Posterior cingulate gyrus (tissue), 11 donors: ENCODE measurements around the gene NTN4.
"Not testable (repeated sequence)": the region's sequence is repeated elsewhere in the genome, so short reads cannot be mapped to it uniquely, and the experiment has no call there.

ENCODE experiments used
- DNase-seq, 10 donors: peaks; one replicate each; pipeline versions ENCODE4 v3.0.0 to v3.0.0-alpha.2; 2020 to 2021; ENCODE audit warnings: mixed read lengths in 3 of 10
- intact Hi-C: fragments of 100-400 bp; cut with DNase I; formaldehyde crosslinking; loops from one replicate; pipeline ENCODE4 v1.15.1; 2023

Gene NTN4

DNA sequence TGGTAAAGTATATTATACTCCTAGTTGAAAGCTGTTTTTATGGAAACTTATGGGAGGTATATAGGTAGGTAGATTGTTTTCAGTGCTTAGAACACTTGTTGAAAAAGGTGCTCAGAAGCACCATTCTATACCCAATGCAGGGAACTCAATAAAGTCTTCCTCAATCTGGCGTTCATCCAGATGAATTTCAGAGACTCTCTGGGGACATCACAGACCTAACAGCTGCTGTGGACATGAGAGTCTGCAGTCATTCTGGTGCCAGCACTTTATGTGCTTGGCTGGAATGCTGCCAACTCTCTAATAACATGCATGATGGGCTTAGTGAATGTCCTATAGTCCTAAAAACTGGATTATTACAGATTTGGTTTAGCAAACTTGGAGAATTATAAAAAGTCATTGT lies 115.9 kb downstream of the NTN4 start:
- intact Hi-C loops: no loop called here
- no peak for DNase-seq

DNA sequence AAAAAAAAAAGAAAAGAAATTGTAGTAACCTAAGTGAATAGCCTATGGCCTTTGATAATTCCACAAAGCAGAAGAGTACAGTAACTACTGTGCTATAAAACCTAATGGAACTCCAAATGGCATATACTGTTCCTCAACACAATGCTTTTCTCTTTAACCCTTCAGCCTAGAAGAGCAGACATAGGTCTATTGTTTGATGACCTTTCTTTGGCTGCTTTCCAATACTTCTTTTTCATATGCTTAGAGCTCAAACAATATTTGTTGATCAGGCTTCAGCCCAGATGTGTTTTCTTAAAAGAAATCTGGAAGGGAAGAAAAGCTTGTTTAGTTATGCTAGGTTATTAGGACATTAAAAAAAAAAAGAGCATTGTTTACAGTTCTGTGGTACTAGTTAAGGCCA lies 116.4 kb downstream of the NTN4 start:
- intact Hi-C loops: no loop called here
- DNase-seq: no peak

DNA sequence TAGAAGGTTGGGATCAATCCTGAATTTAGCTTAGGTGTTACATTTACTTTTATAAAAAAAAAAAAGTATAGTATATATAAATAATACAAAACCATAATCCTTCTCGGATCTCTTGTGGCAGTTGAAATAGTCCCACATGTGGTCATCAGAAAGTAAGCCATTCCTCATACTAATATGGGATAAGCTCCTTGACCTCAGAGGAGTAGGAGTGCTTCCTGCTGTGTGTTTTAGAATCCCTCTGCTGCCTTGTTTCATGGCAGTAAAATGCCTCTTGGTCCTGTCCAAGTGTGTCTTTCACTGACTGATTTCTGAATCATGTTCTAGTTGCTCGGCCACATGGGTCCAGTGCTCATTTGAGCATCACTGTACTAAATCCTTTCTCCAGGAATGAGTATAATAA lies 117.0 kb downstream of the NTN4 start:
- intact Hi-C loops: no loop called here
- no peak for DNase-seq

DNA sequence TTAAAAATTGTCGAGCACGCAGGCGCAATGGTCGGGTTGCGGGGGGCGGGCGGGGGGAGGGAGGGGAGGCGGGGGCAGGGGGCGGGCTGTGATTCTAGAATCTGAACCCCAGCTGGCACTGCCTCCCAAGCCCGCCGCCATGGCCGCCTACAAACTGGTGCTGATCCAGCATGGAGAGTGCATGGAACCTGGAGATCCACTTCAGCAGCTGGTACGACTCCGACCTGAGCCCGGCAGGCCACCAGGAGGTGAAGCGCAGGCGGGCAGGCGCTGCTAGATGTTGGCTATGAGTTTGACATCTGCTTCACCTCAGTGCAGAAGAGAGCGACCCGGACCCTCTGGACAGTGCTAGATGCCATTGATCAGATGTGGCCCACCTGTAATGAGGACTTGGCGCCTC lies 118.4 kb downstream of the NTN4 start:
- intact Hi-C loops: no loop called here

DNA sequence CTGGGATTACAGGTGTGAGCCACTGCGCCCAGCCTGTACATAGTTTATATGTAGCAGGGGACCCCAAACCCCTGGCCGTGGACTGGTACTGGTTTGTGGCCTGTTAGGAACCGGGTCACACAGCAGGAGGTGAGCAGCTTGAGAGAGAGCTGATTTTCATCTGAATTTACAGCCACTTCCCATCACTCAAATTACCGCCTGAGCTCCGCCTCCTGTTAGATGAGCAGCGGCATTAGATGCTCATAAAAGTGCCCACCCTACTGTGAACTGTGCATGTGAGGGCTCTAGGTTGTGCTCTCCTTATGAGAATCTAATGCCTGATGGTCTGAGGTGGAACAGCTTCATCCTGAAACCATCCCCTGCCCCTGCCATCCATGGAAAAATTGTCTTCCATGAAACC lies 119.3 kb downstream of the NTN4 start:
- intact Hi-C loops: no loop called here
- no peak for DNase-seq

More for the DNA sequence above, 118.4 kb downstream of the NTN4 start:
- no peak for DNase-seq

DNA sequence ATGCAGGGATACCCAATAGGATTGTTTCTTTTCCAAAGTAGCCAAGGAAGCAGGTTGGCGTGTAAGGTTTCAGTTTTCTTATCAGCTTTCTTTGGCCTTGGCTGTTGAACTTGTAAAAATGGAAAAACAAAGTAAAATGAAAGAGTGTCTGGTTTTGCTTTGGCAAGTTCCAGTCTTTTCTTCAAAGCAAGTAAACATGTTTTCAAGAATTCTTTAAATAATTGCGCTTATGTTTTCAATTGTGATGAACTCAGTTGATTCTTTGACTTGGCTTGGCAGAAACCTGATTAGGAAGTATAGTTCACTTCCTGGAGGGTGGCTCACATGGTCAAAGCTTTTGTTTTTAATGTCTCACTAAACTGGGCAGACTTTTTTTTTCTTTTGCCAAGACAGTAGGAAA lies 127.0 kb downstream of the NTN4 start:
- no peak for DNase-seq
- intact Hi-C loops: no loop called here

DNA sequence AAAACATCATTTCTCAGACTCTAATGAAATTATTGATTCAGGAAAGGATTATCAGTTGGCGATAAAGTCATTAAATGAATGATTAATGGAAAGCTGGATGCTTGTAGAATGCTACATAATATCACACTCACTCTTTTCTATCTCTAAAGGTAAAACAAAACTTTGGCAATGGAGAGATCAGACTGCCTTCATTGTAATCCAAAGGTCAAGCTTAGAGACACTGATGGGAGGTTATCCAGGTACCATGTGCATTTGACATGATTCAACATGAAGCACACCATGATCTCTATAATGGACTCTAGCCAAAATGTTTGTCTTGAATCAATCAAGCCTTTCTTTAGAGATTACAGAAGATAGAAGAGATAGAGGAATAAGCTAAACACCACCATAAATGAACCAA lies 129.2 kb downstream of the NTN4 start:
- no peak for DNase-seq
- intact Hi-C loops: no loop called here

DNA sequence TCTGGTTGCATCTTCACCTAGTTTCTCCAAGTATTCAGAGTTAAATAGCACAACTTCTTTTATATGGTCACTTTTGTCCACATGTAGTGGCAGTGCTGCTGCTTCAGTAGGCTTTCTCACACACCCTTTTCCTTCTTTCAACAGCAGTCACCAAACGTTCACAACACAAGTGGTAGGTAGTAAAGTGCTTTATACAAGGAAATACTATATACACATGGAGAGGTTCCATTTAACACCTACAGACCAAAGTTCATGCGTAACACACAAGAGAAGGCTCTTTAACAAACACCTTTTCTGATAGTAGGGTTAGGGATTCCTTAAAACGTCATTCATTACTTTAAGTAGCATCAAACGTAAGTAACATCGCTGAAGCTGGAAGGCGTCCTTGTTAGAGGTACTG lies 132.2 kb downstream of the NTN4 start:
- DNase-seq: no peak
- intact Hi-C loops: no loop called here

DNA sequence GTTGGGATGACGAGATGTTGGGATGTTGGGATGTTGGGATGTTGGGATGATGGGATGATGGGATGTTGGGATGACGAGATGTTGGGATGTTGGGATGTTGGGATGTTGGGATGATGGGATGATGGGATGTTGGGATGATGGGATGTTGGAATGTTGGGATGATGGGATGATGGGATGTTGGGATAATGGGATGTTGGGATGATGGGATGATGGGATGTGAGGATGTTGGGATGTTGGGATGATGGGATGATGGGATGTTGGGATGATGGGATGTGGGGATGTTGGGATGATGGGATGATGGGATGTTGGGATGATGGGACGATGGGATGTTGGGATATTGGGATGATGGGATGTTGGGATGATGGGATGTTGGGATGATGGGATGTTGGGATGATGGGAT lies 135.9 kb downstream of the NTN4 start:
- DNase-seq: not testable (repeated sequence)

DNA sequence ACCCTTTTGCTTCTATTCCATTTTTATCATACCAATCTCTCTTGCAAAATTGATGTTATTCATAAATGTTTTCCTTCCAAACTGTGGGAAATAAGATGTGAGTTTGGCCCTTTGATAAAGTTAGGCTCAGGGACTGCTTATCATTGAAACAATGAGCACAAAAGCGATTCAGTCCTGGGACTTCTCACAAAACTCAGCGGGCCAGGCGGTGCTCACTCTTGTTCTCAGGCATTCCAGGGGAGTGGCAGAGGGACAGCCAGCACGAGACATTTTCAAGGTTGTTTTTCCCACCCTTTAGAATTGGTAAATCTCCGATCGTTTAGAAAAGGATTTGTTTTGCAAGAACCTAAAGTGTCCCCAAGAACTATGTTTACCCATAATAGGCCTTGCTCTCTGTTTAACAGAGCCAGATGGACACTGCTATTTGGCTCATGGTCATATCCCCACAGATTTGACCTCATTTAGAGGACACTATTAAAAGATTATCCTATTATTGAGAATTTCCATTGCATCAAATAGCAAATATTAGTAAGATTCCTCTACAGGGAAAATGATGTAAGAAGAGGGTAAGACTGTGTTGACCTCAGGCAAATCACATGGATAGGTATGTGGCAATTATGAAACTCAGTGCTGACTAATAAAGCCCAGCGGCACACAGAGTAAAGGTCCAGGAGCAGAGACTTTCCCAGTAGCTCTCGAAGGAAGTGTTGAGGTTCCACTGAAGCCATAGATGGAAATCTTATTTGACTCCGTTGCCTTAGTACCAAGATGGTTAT lies 136.6 kb downstream of the NTN4 start:
- DNase-seq: no peak

More for the DNA sequence above, 135.9 kb downstream of the NTN4 start:
- intact Hi-C loops: not testable (repeated sequence)

DNA sequence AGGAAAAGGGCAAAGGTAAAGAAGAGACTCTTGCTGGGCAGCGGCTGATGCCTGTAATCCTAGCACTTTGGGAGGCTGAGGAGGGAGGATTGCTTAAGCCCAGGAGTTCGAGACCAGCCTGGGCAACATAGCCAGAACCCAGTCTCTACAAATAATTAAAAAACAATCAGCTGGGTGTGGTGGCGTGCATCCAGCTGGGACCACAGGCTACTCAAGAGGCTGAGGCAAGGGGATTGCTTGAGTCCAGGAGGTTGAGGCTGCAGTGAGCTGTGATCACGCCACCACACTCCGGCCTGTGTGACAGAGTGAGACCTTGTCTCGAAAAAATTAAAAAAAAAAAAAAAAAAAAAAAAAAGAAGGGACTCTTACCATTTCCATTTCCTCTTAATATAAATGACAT lies 138.9 kb downstream of the NTN4 start:
- intact Hi-C loops: no loop called here
- DNase-seq: no peak

More for the DNA sequence above, 136.6 kb downstream of the NTN4 start:
- intact Hi-C loops: no loop called here

DNA sequence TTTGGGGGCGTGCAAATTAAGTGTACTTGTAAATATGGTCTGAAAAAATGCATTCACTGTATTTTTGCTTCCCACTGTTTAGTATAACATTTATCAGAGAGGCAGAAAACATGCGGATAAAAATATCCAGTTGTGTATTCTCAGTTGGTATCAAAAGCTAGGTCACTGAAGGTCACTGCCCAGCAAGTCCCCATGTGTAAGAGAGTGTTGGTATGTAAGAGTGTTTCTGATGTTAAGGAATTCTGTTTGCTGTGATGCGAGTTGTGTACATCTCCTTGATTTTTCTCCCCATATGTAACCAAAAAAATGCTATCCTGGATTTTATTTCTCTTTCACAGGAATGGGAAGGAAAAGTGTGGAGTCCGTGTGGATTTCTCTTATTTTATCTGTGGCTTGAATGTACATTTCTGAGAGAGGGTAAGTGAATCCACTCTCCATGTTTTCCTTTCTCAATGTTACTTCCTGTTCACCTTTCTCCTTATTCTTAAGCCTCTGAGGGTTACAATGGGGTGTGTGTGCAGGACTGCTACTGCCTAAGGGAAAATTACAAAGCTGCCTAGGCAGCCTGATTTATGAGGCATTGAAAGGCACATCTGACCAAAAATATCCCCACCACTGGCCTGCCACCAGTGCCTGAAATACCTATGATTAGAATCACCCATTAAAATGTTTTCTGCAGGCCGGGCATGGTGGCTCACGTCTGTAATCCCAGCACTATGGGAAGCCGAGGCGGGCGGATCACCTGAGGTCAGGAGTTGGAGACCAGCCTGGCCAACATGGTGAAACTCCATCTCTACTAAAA lies 141.4 kb downstream of the NTN4 start:
- DNase-seq: no peak
- intact Hi-C loops: no loop called here

DNA sequence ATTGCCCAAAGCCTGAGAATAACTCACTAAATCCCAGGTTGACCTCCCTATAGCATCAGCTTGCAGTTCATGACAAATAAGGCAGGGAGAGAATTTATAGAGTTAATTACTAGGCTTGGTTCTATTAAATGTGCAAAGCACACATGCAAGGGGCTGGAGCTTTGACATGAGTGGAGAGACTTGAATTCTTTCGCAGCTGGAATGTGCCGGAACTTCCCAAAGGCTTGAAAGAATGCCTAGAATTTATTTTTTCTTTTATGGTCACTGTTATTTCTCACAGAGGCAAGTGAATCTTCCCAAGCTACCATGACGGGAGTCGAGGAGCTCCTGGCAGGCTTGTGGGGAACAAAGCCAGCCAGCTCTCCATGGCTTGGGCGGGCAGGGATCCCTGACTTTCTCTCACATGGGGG lies 143.8 kb downstream of the NTN4 start:
- no peak for DNase-seq
- intact Hi-C loops: no loop called here

DNA sequence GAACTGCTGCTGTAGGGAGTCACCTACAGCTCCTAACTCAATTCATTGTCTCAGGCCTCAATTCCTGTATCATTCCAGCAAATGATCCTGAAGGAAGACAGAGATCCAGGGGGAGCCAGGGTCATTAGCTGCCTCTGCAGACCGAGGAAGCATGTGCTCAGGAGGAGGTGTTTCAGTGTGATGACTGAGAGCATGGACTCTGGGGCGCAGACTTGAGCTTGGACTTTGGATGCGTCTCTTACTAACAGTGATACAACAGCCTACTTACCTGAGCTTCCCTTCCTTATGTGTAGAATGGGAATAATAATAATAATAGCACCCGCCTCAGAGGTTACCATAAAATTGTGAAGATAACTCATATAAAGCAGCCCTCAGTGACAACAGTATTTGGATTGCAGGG lies 147.3 kb downstream of the NTN4 start:
- intact Hi-C loops: no loop called here
- DNase-seq: no peak

DNA sequence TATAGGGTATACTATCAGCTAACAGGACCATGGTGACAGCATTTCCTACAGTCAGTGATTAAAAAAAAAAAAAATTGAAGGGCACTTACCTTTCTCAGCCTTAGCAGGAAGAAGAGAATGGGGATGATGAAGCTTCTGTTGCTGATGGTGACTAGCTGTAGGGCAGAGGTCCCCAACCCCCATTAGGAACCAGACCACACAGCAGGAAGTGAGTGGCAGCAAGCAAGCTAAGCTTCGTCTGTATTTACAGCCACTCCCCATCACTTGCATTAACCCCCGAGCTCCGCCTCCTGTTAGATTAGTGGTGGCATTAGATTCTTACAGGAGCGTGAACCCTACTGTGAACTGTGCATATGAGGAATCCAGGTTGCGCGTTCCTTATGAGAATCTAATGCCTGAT lies 148.0 kb downstream of the NTN4 start:
- DNase-seq: no peak
- intact Hi-C loops: no loop called here

DNA sequence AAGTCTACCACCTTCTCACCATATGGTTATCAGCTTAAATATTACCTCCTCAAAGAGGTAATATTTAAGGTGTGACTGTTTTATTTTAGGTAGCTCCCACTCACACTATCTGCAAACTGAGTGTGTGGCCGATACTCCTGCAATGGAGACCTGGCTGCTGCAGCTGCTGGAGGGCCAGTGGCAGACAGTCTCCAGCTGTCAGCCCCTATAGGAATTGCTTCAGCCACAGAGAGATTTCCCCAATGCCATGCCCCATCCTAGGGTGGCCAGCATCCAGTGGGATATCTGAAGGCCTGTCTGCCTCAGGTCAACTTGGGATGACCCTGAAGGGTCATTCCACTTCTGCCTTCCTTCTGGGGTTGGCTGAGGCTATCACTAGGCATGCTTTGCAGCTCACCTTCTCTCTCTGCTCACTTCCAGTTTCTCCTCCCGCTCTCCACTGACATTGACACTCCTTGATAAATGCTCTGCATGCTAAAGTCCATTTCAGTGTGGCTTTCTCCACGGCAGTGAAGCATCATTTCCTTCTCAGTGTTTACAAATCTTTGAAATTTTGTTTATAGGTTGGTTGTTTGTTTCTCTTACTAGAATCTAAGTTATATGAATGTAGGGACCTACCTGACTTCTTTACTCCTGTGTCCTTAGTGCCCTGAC lies 149.1 kb downstream of the NTN4 start:
- intact Hi-C loops: no loop called here
- no peak for DNase-seq

DNA sequence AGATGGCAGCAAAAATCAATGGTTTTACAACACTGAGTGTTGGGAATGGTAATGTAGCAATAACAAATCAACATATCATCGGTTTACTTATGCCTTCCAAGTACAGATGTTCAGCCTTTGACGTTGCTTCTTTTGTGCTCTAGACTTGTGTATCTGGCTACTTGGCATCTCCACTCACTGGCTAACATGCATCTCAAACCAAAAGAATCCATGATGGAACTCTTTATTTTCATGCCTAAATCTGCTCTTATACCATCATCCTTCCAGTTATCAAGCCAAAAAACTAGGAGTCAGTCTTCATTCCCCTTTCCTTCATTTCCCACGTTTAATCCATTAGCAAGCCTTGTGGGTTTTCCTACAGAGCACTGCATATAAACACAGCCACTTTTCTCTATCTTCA lies 150.0 kb downstream of the NTN4 start:
- no peak for DNase-seq
- intact Hi-C loops: no loop called here

DNA sequence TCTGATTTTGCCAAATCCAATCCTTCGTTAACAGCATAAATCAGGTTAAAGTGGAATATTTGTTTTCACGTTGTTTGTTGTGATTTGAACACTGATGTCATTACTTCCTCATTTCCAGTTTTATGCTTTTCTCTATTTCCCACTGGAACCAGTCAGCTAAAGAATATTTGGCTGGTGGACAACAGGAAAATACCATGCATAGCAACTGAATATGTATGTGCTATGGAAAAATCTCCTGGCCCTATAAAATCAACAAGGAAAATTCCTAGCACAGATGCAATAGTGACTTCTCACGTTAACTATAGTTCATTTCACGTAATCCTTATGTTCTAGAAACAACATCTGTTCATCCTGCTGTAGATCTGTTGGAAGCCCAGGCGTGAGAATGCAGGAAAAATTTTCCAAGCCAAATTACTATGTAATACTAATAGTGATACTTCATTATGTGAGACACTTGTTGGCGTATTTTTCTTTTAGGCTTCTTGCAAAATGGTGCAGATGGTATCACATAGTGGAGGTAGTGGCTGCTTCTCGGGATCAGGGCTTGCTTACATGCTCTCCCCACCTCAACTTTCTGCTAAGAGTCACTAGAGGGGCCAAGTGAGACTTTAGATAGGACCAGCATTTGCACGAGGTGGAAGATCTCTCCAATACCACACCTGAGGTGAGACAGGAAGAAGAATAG lies 153.0 kb downstream of the NTN4 start:
- no peak for DNase-seq
- intact Hi-C loops: no loop called here

DNA sequence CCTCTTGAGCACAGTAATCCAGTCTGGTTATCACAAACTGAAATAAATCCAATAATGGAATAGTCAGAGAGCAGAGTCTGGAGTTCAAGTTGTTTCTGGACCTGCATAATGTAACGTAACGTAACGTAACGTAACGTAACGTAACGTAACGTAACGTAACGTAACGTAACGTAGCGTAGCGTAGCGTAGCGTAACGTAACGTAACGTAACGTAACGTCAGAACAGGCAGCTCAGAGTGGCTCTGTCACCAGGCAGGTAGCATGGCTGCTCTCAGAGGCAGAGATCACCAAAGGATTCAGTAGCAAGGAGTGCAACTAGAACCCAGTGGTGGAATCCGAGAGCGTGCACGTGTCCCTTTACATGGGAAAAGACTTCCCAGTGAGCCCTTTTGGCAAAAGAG lies 153.6 kb downstream of the NTN4 start:
- intact Hi-C loops: no loop called here
- no peak for DNase-seq

DNA sequence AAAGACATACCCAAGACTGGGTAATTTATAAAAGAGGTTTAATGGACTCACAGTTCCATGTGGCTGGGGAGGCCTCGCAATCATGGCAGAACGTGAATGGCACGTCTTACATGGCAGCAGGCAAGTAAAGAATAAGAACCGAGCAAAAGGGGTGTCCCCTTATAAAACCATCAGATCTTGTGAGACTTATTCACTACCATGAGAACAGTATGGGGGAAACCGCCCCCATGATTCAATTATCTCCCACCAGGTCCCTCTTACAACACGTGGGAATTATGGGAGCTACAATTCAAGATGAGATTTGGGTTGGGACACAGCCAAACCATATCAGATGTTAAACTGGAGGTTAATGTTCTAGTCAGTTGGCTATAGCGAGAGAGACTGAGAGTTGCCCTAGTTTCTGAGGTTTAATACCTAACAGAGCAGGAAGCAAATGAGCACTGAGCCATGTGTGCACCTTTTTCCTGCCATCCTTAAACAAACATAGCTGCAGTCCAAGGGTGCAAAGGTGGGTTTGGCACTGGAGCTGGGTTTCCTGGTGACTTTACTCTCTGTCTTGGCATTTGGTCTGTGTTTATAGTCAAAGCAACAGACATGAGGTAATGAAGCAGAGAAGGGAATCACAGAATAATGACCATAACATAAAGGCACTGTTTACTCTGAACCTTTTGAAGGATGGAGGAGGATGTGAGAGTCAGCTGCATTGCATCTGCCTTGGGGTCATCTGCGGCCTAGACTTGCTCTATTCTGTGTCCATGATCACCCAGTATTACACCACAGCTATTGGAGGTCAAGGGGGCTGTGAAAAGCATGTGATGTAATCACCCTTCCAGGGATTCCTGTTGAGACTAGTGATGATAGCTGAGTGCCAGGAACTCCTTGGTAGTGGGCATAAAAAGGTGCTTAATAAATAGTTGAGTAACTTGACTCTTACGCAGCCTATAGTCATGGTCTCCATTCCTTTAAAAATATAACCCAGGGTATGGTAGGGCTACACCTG lies 155.6 kb downstream of the NTN4 start:
- no peak for DNase-seq
- intact Hi-C loops: no loop called here
